ENCODE results near the gene TRIM16. TPM values are rescaled to one million over a fixed set of nuclear protein-coding genes. Genes with fewer than 3 reads are reported as not detected.
"Not testable (repeated sequence)": the region's sequence is repeated elsewhere in the genome, so short reads cannot be mapped to it uniquely, and the experiment has no call there.

TRIM16 gene
- total RNA-seq, 2 experiments from 2014 or later = 13.9 to 17.8 TPM

GRCh38 chr17:15581462-15581861 is 102.6 kb downstream of the TRIM16 start:
- H3K27me3 Mint-ChIP-seq; POLR2A ChIA-PET; H3K4me1 Mint-ChIP-seq (ENCODE audit: low read depth); DNase-seq; H3K27ac Mint-ChIP-seq; H3K36me3 Mint-ChIP-seq (ENCODE audit: low read depth); H3K9me3 Mint-ChIP-seq; ATAC-seq; CTCF ChIA-PET; H3K4me3 Mint-ChIP-seq; intact Hi-C loops (cut with micrococcal nuclease): not testable (repeated sequence)

Other genes with a start within 250 kb of the TRIM16 start
- gene CDRT4, start 216.7 kb downstream of the TRIM16 start, total RNA-seq = 1 to 10 TPM; 3.6 to 3.7 TPM
- gene TVP23C, start 120.8 kb downstream of the TRIM16 start, total RNA-seq = 1 to 10 TPM; 8.1 to 8.2 TPM
- under 1 TPM; 0.36 to 0.51 TPM for gene FBXW10B, start 64.6 kb downstream of the TRIM16 start, total RNA-seq
- gene ZNF286A, start 15.4 kb upstream of the TRIM16 start, total RNA-seq = 10 to 100 TPM; 39.8 to 44.7 TPM
- gene TBC1D26, start 48.0 kb upstream of the TRIM16 start, total RNA-seq = under 1 TPM; 0.68 to 0.76 TPM

Measured in activated CD8-positive, alpha-beta T cell treated with anti-CD3 and anti-CD28 coated beads for 36 hours (primary cell).